Stimulated activated CD4-positive, alpha-beta T cell treated with anti-CD3 and anti-CD28 coated beads, Interleukin-12 subunit alpha, Interleukin-12 subunit beta, amount 100 ng/mL, for 48 hours (primary cell): Measurements from ENCODE around the gene KLHL29.

Source experiments
- DNase-seq, 3 donors: peaks; one replicate each; pipeline ENCODE4 v3.0.0-alpha.2; 2020; ENCODE audit warnings: low read depth in 2 of 3, low spot score in 1 of 3

KLHL29 gene

GRCh38 chr2:23447405-23447804 lies 62.4 kb downstream of the KLHL29 start:
- DNase-seq, result no peak

GRCh38 chr2:23448906-23449305 lies 63.9 kb downstream of the KLHL29 start:
- DNase-seq, result no peak

- no peak for DNase-seq
Measured at GRCh38 chr2:23449413-23449812, 64.4 kb downstream of the KLHL29 start.

DNA sequence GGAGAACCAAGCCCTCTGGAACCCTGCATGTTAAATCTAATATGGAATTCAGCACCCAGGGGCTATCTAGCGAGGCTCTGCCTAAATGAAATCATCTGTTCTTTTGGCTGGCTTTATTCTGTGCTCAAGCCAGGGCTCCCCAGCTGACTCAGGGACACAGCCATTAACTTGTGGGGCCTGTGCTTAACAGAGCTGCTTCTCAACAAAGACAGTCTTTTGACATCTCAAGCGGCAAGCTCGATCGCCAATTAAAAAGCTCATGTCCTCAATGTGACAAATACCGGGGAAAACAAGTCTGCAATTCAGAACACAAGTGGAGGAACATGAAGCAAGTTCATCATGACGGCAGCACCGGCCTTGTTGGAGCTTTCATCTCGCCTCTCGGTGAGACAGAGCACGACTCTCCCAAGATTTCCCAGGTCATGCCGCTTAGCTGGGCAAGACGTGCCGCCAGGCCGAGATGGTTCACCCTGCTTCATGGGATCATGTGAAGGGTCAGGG lies 64.9 kb downstream of the KLHL29 start:
- DNase-seq, result no peak

DNA sequence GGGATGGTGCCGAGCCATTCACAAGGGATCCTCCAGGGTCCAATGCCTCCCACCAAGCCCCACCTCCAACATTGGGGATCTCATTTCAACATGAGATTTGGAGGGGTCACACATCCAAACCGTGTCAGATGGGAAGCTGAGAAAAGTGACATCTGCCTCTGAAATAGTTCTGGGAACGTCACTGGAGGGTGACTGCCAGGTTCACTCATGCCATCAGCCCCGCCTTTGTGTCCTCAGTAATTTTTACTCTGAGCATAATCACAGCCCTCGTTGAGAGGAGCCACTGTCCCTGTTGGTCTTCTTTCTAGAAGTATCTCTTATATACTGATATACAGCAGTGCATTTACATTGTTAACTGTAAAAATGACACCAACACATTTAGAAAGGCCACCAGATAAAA lies 67.4 kb downstream of the KLHL29 start:
- no peak for DNase-seq

DNA sequence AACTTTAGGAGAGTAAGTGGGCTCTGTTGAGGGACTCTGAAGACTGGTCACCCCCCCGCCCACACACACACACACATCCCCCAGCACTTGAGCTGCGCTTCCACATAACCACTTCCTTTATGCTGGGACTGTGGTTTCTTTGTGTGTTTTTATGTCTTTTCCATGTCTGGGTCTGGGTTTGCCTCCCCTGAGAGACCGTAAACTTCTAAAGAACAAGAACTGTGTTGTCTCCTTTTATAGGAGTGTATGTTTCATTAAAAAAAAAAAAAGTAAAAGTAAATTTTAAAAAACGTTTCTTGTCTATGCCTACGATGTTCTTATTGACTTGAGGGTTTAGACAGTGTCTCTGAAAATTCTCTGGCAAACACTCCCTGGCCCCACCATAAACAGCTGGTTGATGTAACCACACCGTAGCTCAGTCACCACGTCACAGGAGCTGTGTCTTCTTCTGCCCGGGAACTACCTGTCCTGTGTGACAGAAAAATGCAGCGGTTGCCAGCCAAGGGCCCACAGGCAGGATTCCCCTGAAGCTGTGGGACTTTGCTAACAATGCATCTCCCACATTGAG lies 68.0 kb downstream of the KLHL29 start:
- DNase-seq, result peak in 1 of 3 donors; percentile 13

DNA sequence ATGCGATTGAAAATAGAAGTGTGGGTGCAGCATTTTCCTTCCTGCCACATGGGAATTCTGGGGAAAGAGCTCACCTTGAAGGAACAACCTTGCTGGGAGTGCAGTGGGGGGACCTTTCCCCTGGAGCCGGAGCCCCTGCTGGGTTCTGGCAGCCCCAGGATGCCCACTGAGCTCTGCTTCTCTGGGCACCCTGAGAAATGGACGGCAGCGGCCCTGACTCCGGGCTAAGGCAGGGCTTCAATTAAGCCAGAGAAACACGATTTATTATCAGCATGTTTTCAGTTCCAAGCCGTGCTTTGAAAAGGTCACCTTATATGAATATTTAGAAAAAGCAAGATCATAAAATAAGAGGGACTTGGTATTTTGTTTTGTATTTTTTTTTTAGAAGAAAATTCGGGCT lies 68.5 kb downstream of the KLHL29 start:
- DNase-seq, result no peak

GRCh38 chr2:23453836-23454460 lies 69.0 kb downstream of the KLHL29 start:
- no peak for DNase-seq

- no peak for DNase-seq
Measured at GRCh38 chr2:23454501-23455120, 69.6 kb downstream of the KLHL29 start.

DNA sequence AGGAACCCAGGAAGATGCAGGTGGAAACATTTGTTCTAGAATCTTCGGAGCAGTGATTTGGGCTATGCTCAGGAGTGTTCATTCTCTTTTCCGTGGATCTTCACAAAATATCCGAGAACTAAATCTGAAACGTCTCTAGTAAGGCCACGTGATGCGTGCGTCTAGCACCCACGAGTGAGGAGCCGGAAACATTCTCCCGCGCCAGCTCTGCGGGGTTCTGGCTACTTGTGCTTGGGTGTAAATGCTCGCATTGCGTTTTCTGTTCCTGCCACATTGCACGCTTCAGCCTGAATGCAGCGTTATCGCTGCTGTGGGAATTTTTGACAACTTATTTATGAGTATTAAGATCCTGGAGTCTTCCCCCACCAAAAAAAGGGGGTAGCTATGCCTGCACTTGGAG lies 71.4 kb downstream of the KLHL29 start:
- no peak for DNase-seq

DNA sequence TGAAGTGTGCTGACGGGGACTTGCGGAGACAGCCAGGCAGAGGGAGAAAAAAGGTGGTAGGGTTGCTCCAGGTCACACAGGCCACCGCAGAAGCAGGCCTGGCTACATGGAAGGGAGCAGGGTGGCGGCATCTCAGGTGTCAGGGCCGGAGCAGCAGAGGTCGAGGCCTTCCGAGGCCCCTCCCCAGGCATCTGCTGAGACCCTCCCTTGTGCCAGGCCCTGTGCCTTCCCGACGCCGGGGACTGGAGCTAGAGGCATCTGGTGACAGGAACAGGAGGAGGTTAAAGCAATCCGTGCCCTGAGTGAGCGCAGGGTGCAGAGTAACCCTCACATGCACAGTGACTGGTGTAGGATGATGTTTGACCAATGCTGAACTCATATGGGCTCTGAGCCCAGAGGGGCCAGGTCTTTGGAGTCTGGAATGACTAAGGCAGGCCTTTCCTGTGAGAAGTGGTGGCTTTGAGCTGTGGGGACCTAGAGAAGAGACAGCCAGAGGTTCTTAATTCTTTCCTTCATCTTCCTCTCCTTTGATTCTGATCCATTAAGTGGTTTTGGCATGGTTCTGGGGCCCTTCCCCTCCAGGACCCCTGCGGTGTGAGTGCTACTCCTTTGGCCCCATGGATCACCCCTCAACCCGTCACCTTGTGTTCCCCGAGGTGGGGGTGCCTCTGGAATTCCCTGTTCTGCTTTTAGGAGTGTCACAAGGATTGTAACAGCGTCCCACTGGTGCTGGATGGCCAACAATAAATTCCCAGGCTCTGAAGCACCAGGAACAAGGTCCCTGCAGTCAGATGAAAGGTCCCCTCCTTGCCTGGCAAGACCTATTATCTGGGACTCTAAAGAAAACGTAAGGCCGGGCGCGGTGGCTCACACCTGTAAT lies 72.1 kb downstream of the KLHL29 start:
- no peak for DNase-seq

- DNase-seq, result no peak
Measured at GRCh38 chr2:23457990-23458682, 73.2 kb downstream of the KLHL29 start.

DNA sequence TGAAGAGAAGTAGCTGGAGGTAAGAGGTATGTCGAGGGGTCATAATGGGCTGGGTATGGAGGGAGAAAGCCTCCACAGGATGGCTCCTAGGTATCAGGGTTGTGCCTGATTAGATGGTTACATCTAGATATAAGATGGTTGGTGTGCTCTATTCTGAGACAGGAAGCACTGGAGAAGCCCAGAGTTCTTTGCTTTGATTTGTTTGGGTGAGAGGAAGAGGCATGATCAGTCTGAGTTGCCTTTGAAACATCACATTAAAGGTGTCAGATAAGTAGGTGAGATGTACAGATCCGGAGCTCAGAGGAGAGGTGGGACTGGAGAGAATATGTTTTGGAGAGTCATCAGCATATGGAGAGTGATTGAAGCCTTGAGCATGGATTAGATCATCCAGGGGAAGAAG lies 74.1 kb downstream of the KLHL29 start:
- no peak for DNase-seq

- DNase-seq, result no peak
Measured at GRCh38 chr2:23460228-23460627, 75.2 kb downstream of the KLHL29 start.

- DNase-seq, result no peak
Measured at GRCh38 chr2:23460993-23461392, 76.0 kb downstream of the KLHL29 start.

DNA sequence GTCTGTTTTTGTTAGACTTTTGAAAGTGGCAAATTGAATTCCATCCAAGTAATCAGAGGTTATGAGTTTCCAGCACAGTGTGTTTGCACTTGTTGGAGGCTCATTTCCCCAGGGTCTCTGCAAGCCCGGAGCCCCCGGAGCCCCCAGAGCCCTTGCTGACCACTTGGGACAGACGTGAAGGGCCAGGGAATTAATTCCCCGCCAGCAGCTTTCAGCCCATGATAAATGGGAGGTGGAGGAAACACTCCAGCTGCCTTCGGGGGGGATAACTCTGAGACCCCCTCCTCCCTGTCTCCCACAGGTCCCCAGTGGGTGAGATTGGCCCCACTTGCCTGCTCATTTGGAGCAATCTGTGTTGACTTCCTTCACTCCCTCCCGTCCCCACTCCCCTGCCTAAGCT lies 79.2 kb downstream of the KLHL29 start:
- DNase-seq, result no peak

DNA sequence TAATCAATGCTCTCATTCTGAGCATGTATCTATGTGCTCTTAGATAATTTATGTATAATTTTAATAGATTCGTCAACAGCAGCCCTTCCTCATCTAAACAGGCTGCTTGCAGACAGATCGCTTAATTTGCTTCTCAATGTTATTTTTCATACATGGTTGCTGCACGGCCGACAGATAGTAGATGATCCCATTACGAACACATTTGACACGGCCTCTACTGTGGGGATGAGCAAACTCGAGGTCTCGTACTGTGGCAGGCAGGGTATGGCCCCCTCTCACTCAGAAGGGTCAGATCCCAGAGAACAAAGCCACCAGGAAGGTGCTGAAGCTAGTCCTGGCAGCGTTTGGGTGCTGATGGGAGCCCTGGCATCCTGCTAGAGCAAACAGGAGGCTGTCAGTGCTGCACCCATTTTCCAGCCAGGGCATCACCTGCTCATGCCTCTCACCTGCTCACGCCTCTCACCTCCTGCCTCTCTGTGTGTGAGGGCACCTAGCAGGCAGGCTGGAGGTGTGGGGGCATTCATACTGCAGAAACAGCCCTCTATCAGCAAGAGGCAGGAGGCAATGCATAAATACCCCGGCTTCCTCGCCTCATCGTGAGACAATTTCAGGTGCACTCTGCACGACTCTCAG lies 80.0 kb downstream of the KLHL29 start:
- no peak for DNase-seq

- DNase-seq, result no peak
Measured at GRCh38 chr2:23465936-23466335, 81.0 kb downstream of the KLHL29 start.

DNA sequence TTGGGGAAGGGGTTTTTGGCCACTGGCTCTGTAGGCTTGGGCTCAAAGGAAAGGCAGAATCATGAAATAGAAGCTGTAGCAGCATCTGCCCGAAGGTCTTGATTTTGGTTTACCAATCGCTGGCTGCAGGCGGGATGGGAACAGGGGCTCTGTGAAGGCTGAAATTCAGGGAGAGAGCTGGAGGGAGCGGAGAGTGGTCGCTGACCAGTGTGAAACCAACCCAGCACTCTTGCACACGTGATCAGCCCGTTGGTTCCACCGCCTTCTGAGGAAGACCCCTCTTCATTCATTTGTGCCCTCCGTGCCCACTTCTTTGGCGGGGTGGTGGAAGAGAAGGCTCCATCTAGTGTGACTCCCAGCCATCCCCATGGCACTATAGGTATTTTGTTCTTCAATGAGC lies 82.6 kb downstream of the KLHL29 start:
- no peak for DNase-seq

- DNase-seq, result no peak
Measured at GRCh38 chr2:23468474-23469141, 83.6 kb downstream of the KLHL29 start.
